IPS DF 6.9 (cell line): Measurements from ENCODE around the gene METTL16.
"Not testable (repeated sequence)": the region's sequence is repeated elsewhere in the genome, so short reads cannot be mapped to it uniquely, and the experiment has no call there.

Experiments used
- DNase-seq: peaks from one replicate; pipeline ENCODE4 v3.0.0-alpha.2; 2013; ENCODE audit warnings: low read depth, low spot score
- H3K27ac ChIP-seq: one replicate; pipeline ENCODE4 v1.5.1; 2013; ENCODE audit warnings: low read length, control low read depth
- H3K27me3 ChIP-seq: 2 replicates; pipeline ENCODE4 v1.6.1; 2013; ENCODE audit warnings: mild to moderate bottlenecking, low read length; ENCODE audit not compliant: control insufficient read depth, insufficient read depth
- H3K36me3 ChIP-seq: 2 replicates; pipeline ENCODE4 v1.6.1; 2013; ENCODE audit warnings: low read length; ENCODE audit not compliant: control insufficient read depth, insufficient read depth
- H3K4me1 ChIP-seq: 2 replicates; pipeline ENCODE4 v1.6.1; 2013; ENCODE audit warnings: low read length; ENCODE audit not compliant: control insufficient read depth, insufficient read depth
- H3K4me3 ChIP-seq: 2 replicates; pipeline ENCODE4 v1.5.1; 2013; ENCODE audit warnings: mild to moderate bottlenecking, low read length
- H3K9me3 ChIP-seq: 2 replicates; pipeline ENCODE4 v1.6.1; 2013; ENCODE audit warnings: low read length, inconsistent platforms; ENCODE audit not compliant: control insufficient read depth, insufficient read depth
- WGBS: extraction: QIAGEN DNeasy Blood & Tissue Kit; methylation state at CpG from one replicate; pipeline ENCODE4 v1.1.7; 2013; ENCODE audit warnings: mixed read lengths, missing lambda C conversion rate; ENCODE audit not compliant: insufficient read length, insufficient coverage; 5-methylcytosine and 5-hydroxymethylcytosine counted together

The METTL16 gene

GRCh38 chr17:2453866-2454265, 57.8 kb downstream of the METTL16 start:
- WGBS = no CpG with 5 or more reads among the region's 3 CpGs
- no peak for DNase-seq
- Histone ChIP-seq H3K4me1 (no peaks in the 10 kb centered on the region), H3K27ac (no peak overlapping the region), H3K27me3 (no peaks in the 10 kb centered on the region), H3K9me3 (no peaks in the 10 kb centered on the region), H3K4me3 (no peak overlapping the region), H3K36me3 (0 out of 2 replicates have a peak, but pooled peaks cover 5% of the 10 kb centered on the region)

GRCh38 chr17:2453325-2453724, 58.4 kb downstream of the METTL16 start:
- no peak for DNase-seq
- Histone ChIP-seq H3K27me3 (no peaks in the 10 kb centered on the region), H3K4me3 (no peak overlapping the region), H3K4me1 (no peaks in the 10 kb centered on the region), H3K9me3 (no peaks in the 10 kb centered on the region), H3K36me3 (0 out of 2 replicates have a peak, but pooled peaks cover 5% of the 10 kb centered on the region), H3K27ac (no peak overlapping the region)
- WGBS = no CpG with 5 or more reads among the region's 6 CpGs

GRCh38 chr17:2452216-2452750, 59.4 kb downstream of the METTL16 start:
- H3K9me3 ChIP-seq = no peaks in the 10 kb centered on the region
- no peak overlapping the region for H3K4me3 ChIP-seq
- H3K27me3 ChIP-seq = no peaks in the 10 kb centered on the region
- no peak overlapping the region for H3K27ac ChIP-seq
- 0 out of 2 replicates have a peak, but pooled peaks cover 2% of the 10 kb centered on the region for H3K36me3 ChIP-seq
- H3K4me1 ChIP-seq = no peaks in the 10 kb centered on the region
- no CpG with 5 or more reads among the region's 6 CpGs for WGBS
- DNase-seq = no peak

- Histone ChIP-seq H3K27ac (no peak overlapping the region), H3K4me1 (no peaks in the 10 kb centered on the region), H3K4me3 (no peak overlapping the region), H3K36me3 (no peaks in the 10 kb centered on the region), H3K9me3 (no peaks in the 10 kb centered on the region), H3K27me3 (no peaks in the 10 kb centered on the region)
- WGBS = 100% methylated on average over 2 of the region's 5 CpGs
- no peak for DNase-seq
Observed at GRCh38 chr17:2450016-2450650, 61.6 kb downstream of the METTL16 start.

GRCh38 chr17:2449486-2449885, 62.2 kb downstream of the METTL16 start:
- DNase-seq = no peak
- Histone ChIP-seq H3K27ac (no peak overlapping the region), H3K4me1 (no peaks in the 10 kb centered on the region), H3K9me3 (no peaks in the 10 kb centered on the region), H3K27me3 (no peaks in the 10 kb centered on the region), H3K4me3 (no peak overlapping the region), H3K36me3 (no peaks in the 10 kb centered on the region)
- WGBS = no CpG with 5 or more reads among the region's 2 CpGs

GRCh38 chr17:2447479-2447878, 64.2 kb downstream of the METTL16 start:
- no CpG with 5 or more reads among the region's 29 CpGs for WGBS
- not testable (repeated sequence) for H3K9me3 ChIP-seq, H3K36me3 ChIP-seq, H3K27ac ChIP-seq, DNase-seq, H3K27me3 ChIP-seq, H3K4me3 ChIP-seq, H3K4me1 ChIP-seq

- Histone ChIP-seq H3K9me3 (no peaks in the 10 kb centered on the region), H3K36me3 (no peaks in the 10 kb centered on the region), H3K4me3 (no peak overlapping the region), H3K4me1 (no peaks in the 10 kb centered on the region), H3K27ac (no peak overlapping the region), H3K27me3 (no peaks in the 10 kb centered on the region)
- no CpG with 5 or more reads among the region's 1 CpG for WGBS
- DNase-seq = no peak
Observed at GRCh38 chr17:2445638-2446037, 66.0 kb downstream of the METTL16 start.

GRCh38 chr17:2444382-2444781, 67.3 kb downstream of the METTL16 start:
- no peak overlapping the region for H3K4me3 ChIP-seq
- no peaks in the 10 kb centered on the region for H3K36me3 ChIP-seq
- DNase-seq = no peak
- no CpG with 5 or more reads among the region's 8 CpGs for WGBS
- no peaks in the 10 kb centered on the region for H3K27me3 ChIP-seq
- no peaks in the 10 kb centered on the region for H3K9me3 ChIP-seq
- H3K27ac ChIP-seq = no peak overlapping the region
- H3K4me1 ChIP-seq = no peaks in the 10 kb centered on the region

- H3K4me1 ChIP-seq = no peaks in the 10 kb centered on the region
- H3K4me3 ChIP-seq = no peak overlapping the region
- H3K27me3 ChIP-seq = no peaks in the 10 kb centered on the region
- no CpG with 5 or more reads among the region's 3 CpGs for WGBS
- H3K36me3 ChIP-seq = peaks cover 6% of the 10 kb centered on the region; the same call in 1 of the 2 replicates
- no peaks in the 10 kb centered on the region for H3K9me3 ChIP-seq
- no peak for DNase-seq
- no peak overlapping the region for H3K27ac ChIP-seq
Observed at GRCh38 chr17:2442166-2442565, 69.5 kb downstream of the METTL16 start.

- Histone ChIP-seq H3K27me3 (no peaks in the 10 kb centered on the region), H3K36me3 (peaks cover 6% of the 10 kb centered on the region; the same call in 1 of the 2 replicates), H3K4me3 (no peak overlapping the region), H3K27ac (no peak overlapping the region), H3K4me1 (peaks cover 3% of the 10 kb centered on the region; the same call in 1 of the 2 replicates), H3K9me3 (no peaks in the 10 kb centered on the region)
- no CpG with 5 or more reads among the region's 4 CpGs for WGBS
- DNase-seq = no peak
Observed at GRCh38 chr17:2440930-2441329, 70.8 kb downstream of the METTL16 start.

- not testable (repeated sequence) for H3K27me3 ChIP-seq, H3K4me1 ChIP-seq, H3K9me3 ChIP-seq, H3K4me3 ChIP-seq, H3K27ac ChIP-seq, DNase-seq, H3K36me3 ChIP-seq
- WGBS = no CpG with 5 or more reads among the region's 6 CpGs
Observed at GRCh38 chr17:2439997-2440396, 71.7 kb downstream of the METTL16 start.
